SK-N-SH treated with all-trans-retinoic acid at 6 μM for 48 hours (cell line): ENCODE results near the gene RAPGEF4.

Experiments
- ATAC-seq: fragments of 200-7000 bp; cut with Tn5 transposase; 3 replicates; pipeline ENCODE4 v1.9.1; 2020; ENCODE audit warnings: mild to moderate bottlenecking, moderate library complexity
- ARNTL ChIP-seq: fragments of 450-650 bp; formaldehyde crosslinking; IDR thresholded peaks from 2 replicates; pipeline ENCODE4 v1.5.0; 2020; ENCODE audit warnings: low read depth, mild to moderate bottlenecking, moderate library complexity, borderline replicate concordance
- BACH2 ChIP-seq: fragments of 250-450 bp; sonication (Bioruptor Pico); IDR thresholded peaks from 2 replicates; pipeline ENCODE4 v1.9.0; 2021; ENCODE audit warnings: mild to moderate bottlenecking, borderline replicate concordance
- CREB5 ChIP-seq: fragments of 250-450 bp; sonication (Bioruptor Pico); IDR thresholded peaks from 2 replicates; pipeline ENCODE4 v1.5.1; 2020; ENCODE audit warnings: low read depth, mild to moderate bottlenecking, moderate library complexity
- CSDC2 ChIP-seq: fragments of 250-450 bp; sonication (Bioruptor Pico); IDR thresholded peaks from 2 replicates; pipeline ENCODE4 v1.5.0; 2020; ENCODE audit warnings: mild to moderate bottlenecking, moderate library complexity
- CSRNP3 ChIP-seq: fragments of 250-450 bp; sonication (Bioruptor Pico); IDR thresholded peaks from 2 replicates; pipeline ENCODE4 v1.5.1; 2021; ENCODE audit warnings: mild to moderate bottlenecking, moderate library complexity
- ESRRG ChIP-seq: fragments of 250-450 bp; sonication (Bioruptor Pico); IDR thresholded peaks from 2 replicates; pipeline ENCODE4 v1.6.1; 2021; ENCODE audit warnings: mild to moderate bottlenecking
- ISL1 ChIP-seq: fragments of 250-450 bp; sonication (Bioruptor Pico); IDR thresholded peaks from 2 replicates; pipeline ENCODE4 v2.1.2; 2022; ENCODE audit warnings: mild to moderate bottlenecking, moderate library complexity
- OSR1 ChIP-seq: fragments of 250-450 bp; sonication (Bioruptor Pico); IDR thresholded peaks from 2 replicates; pipeline ENCODE4 v1.8.0; 2022; ENCODE audit warnings: moderate library complexity, mild to moderate bottlenecking, inconsistent platforms
- PATZ1 ChIP-seq: fragments of 250-450 bp; sonication (Bioruptor Pico); IDR thresholded peaks from 2 replicates; pipeline ENCODE4 v1.8.0; 2020; ENCODE audit warnings: mild to moderate bottlenecking, moderate library complexity, borderline replicate concordance
- POU6F1 ChIP-seq: fragments of 250-450 bp; sonication (Bioruptor Pico); IDR thresholded peaks from 2 replicates; pipeline ENCODE4 v1.8.0; 2021; ENCODE audit warnings: low read depth, mild to moderate bottlenecking, moderate library complexity, borderline replicate concordance
- PPARA ChIP-seq: fragments of 250-450 bp; sonication (Bioruptor Pico); IDR thresholded peaks from 2 replicates; pipeline ENCODE4 v1.5.0; 2020; ENCODE audit warnings: mild to moderate bottlenecking, borderline replicate concordance
- RARB ChIP-seq: fragments of 250-450 bp; sonication (Bioruptor Pico); IDR thresholded peaks from 2 replicates; pipeline ENCODE4 v1.8.0; 2021; ENCODE audit warnings: mild to moderate bottlenecking, moderate library complexity
- SNAI2 ChIP-seq: fragments of 250-450 bp; sonication (Bioruptor Pico); IDR thresholded peaks from 2 replicates; pipeline ENCODE4 v1.5.0; 2020; ENCODE audit warnings: mild to moderate bottlenecking, moderate library complexity
- TCF4 ChIP-seq: fragments of 250-450 bp; sonication (Bioruptor Pico); IDR thresholded peaks from 2 replicates; pipeline ENCODE4 v1.8.0; 2021; ENCODE audit warnings: mild to moderate bottlenecking, moderate library complexity, borderline replicate concordance
- TOX ChIP-seq: fragments of 250-450 bp; sonication (Bioruptor Pico); IDR thresholded peaks from 2 replicates; pipeline ENCODE4 v1.8.0; 2021; ENCODE audit warnings: mild to moderate bottlenecking, moderate library complexity, borderline replicate concordance
- TSHZ2 ChIP-seq: fragments of 250-450 bp; sonication (Bioruptor Pico); IDR thresholded peaks from 2 replicates; pipeline ENCODE4 v1.5.0; 2020; ENCODE audit warnings: mild to moderate bottlenecking, moderate library complexity
- ZC3H10 ChIP-seq: fragments of 250-450 bp; sonication (Bioruptor Pico); IDR thresholded peaks from 2 replicates; pipeline ENCODE4 v1.5.1; 2021; ENCODE audit warnings: mild to moderate bottlenecking, moderate library complexity
- ZFP3 ChIP-seq: fragments of 250-450 bp; sonication (Bioruptor Pico); IDR thresholded peaks from 2 replicates; pipeline ENCODE4 v1.5.0; 2020; ENCODE audit warnings: mild to moderate bottlenecking, moderate library complexity
- ZFP30 ChIP-seq: fragments of 450-650 bp; formaldehyde crosslinking; IDR thresholded peaks from 2 replicates; pipeline ENCODE4 v1.5.0; 2022; ENCODE audit warnings: mild to moderate bottlenecking, moderate library complexity
- ZNF565 ChIP-seq: fragments of 450-650 bp; formaldehyde crosslinking; conservative IDR thresholded peaks from 2 replicates; pipeline ENCODE4 v1.5.0; 2020; ENCODE audit warnings: low read depth, mild to moderate bottlenecking, moderate library complexity
- ZNF70 ChIP-seq: fragments of 450-650 bp; formaldehyde crosslinking; IDR thresholded peaks from 2 replicates; pipeline ENCODE4 v1.5.0; 2020; ENCODE audit warnings: mild to moderate bottlenecking, moderate library complexity
- ZNF8 ChIP-seq: fragments of 450-650 bp; formaldehyde crosslinking; IDR thresholded peaks from 2 replicates; pipeline ENCODE4 v1.5.0; 2020; ENCODE audit warnings: mild to moderate bottlenecking, moderate library complexity

Gene RAPGEF4

GRCh38 chr2:172938713-172939375 is 203.2 kb downstream of the RAPGEF4 start:
- ATAC-seq: no peak
- TF ChIP-seq BACH2 (no peak), PATZ1 (CRISPR knock-in tag) (no peak), ARNTL (CRISPR knock-in tag) (no peak), ZC3H10 (no peak), TOX (no peak), OSR1 (CRISPR knock-in tag) (no peak), CREB5 (CRISPR knock-in tag) (no peak), ZFP3 (no peak), CSRNP3 (CRISPR knock-in tag) (no peak), SNAI2 (CRISPR knock-in tag) (no peak), ZNF565 (CRISPR knock-in tag) (no peak), PPARA (CRISPR knock-in tag) (no peak), CSDC2 (CRISPR knock-in tag) (no peak), TCF4 (CRISPR knock-in tag) (no peak)

- TF ChIP-seq RARB (CRISPR knock-in tag) (no peak), ZNF8 (CRISPR knock-in tag) (no peak), POU6F1 (CRISPR knock-in tag) (no peak), ZNF565 (CRISPR knock-in tag) (no peak), SNAI2 (CRISPR knock-in tag) (no peak), OSR1 (CRISPR knock-in tag) (no peak)
- ATAC-seq: no peak
Measured at GRCh38 chr2:172943539-172943938, 207.9 kb downstream of the RAPGEF4 start.

GRCh38 chr2:172944022-172944793 is 208.6 kb downstream of the RAPGEF4 start:
- no peak for ATAC-seq
- TF ChIP-seq TCF4 (CRISPR knock-in tag) (no peak), BACH2 (no peak), CSRNP3 (CRISPR knock-in tag) (no peak), ARNTL (CRISPR knock-in tag) (no peak), TOX (no peak), ZNF565 (CRISPR knock-in tag) (no peak), SNAI2 (CRISPR knock-in tag) (no peak), TSHZ2 (CRISPR knock-in tag) (no peak), CSDC2 (CRISPR knock-in tag) (no peak), ZNF70 (CRISPR knock-in tag) (no peak), ZFP30 (no peak), ESRRG (no peak), PPARA (CRISPR knock-in tag) (no peak), RARB (CRISPR knock-in tag) (no peak), PATZ1 (CRISPR knock-in tag) (no peak), ISL1 (CRISPR knock-in tag) (no peak), OSR1 (CRISPR knock-in tag) (no peak), ZC3H10 (no peak), ZNF8 (CRISPR knock-in tag) (no peak)
